ENCODE data around the gene COA1.

DNA sequence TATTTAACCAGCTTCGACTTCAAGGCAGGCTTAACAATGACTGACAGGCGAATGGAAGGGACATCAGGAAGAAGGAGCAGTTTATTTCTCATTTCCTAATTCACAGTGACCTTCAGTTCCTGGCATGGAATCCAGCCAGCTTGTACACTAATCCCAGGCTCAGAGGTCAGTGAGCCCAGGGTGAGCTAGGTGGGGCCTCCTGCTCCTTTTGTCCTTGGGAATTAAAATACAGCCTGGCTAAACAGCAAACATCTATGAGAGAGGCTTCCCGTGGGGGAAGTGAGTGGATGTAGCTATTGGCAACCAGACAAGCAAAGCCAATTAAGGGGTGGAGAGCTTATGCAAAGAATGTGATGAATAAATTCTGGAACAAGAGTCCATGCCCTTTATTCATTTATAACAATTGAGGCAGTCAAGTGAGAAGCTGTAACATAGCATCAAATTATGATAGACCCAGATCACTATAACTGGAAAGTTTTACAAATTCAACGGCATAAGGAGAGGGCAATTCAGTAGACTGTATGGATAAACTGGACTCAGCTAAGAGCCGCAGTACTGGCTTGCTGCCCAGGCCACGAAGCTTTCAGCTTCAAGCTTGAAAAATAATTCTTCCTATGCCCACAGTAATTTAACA is 89.3 kb downstream of the COA1 start:
- TF ChIP-seq, protein P1, sequence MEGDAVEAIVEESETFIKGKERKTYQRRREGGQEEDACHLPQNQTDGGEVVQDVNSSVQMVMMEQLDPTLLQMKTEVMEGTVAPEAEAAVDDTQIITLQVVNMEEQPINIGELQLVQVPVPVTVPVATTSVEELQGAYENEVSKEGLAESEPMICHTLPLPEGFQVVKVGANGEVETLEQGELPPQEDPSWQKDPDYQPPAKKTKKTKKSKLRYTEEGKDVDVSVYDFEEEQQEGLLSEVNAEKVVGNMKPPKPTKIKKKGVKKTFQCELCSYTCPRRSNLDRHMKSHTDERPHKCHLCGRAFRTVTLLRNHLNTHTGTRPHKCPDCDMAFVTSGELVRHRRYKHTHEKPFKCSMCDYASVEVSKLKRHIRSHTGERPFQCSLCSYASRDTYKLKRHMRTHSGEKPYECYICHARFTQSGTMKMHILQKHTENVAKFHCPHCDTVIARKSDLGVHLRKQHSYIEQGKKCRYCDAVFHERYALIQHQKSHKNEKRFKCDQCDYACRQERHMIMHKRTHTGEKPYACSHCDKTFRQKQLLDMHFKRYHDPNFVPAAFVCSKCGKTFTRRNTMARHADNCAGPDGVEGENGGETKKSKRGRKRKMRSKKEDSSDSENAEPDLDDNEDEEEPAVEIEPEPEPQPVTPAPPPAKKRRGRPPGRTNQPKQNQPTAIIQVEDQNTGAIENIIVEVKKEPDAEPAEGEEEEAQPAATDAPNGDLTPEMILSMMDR (IDR thresholded peaks at IDR 0.05), result no peak
- TF ChIP-seq POLR2A (IDR thresholded peaks at IDR 0.05) (no peak), EP300 (IDR thresholded peaks at IDR 0.05; ENCODE audit: low read depth) (no peak)
